ENCODE results near the gene SCAPER.
"Not testable (repeated sequence)": the region's sequence is repeated elsewhere in the genome, so short reads cannot be mapped to it uniquely, and the experiment has no call there.

The SCAPER gene

DNA sequence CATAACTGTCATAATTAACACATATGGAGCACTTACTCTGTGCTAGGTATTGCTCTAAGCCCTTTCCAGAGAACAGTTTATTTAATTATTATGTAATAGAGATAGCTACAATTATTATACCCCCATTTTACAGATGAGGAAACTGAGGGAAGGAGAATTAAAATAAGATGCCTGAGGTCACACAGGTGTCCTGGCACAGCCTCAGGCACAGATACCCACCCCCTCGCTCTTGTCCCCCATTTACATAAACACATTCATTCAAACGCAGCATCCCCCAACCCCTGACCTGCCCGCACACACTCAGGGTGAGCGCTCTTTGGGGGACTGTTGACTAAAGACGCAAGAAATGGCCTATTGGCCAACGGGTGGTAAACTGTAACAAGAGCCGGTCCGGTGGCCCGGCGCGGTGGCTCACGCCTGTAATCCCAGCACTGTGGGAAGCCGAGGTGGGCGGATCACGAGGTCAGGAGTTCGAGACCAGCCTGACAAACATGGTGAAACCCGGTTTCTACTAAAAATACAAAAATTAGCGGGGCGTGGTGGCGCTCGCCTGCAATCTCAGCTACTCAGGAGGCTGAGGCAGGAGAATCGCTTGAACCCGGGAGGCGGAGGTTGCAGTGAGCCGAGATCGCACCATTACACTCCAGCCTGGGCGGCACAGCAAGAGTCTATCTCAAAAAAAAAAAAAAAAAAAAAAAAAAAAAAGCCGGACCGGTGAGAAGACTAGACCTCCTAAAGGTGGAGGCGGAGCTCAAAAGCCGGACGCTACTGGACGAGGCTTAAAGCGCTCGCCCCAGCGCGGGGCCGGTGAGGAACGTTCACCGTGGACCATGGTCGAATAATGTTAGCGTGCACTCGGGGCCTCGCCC is 570.5 kb downstream of the SCAPER start:
- no peak for DNase-seq

DNA sequence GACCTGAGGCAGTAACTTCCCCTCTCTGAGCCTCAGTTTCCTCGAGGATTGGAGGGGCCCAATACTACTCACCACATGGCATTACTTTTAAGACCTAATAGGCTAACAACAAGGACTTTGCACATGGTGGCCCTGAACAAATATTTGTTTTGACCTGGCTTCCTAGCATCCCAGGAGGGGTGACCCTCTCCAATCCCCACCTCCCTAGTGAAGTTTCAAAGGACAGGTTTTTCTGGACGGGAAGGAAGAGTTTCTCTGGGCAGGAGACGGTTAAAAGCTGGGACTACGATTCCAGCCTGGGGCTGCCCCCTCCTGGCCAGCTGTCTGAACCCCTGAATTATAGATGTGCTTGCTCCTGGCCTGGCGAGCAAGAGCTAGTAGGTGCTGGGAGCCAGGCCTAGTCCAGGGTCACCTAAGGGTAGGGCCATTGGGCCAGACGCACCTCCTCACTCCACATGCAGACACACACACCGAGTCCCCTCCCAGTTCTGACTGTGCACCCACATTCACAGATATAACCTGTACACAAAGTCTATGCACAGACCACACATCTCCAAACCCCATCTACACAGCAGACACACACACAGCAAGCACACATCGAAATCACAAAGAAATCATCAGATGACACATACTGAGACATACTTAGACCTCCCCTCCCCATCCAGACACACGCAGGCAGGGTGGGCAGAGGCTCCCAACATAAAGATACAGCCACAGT is 571.3 kb downstream of the SCAPER start:
- DNase-seq, result no peak

DNA sequence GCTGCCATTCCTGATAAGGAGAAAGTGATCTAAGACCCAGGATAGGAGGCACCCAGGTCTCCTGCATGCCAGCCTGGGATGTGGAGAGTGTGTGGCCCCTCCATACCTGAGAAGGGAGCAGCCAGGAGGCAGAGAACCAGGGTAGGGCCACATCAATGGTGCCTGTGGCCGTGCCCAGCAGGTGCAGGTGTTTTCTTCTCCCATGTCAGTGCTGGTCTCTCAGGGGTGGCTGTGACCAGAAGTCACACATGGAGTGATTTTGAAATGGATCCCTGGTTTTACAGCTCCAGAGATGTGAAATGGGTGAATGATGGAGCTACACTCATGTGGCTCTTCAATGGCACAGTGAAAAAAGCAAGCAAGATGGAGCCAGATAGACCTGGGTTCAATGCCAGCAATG is 571.8 kb downstream of the SCAPER start:
- DNase-seq, result no peak

DNA sequence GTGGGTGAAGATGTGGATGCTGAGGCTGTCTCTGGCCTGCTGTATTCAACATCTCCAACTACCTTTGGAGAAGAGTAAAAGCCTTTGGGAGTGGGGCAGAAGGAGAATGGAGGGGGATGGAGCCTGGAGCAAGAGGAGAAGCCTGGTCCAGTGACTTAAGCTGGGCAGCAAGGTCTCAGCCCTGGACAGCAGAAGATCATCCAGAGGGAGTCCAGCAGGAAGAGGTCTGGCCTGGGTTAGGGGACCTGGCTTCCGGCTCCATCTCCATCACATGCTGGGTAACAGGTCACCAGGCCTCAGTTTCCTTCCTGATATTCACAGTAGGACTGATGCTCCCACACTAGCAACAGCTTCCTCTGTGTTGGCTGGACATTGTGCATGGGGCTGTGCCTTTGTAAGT is 572.3 kb downstream of the SCAPER start:
- DNase-seq, result no peak

DNA sequence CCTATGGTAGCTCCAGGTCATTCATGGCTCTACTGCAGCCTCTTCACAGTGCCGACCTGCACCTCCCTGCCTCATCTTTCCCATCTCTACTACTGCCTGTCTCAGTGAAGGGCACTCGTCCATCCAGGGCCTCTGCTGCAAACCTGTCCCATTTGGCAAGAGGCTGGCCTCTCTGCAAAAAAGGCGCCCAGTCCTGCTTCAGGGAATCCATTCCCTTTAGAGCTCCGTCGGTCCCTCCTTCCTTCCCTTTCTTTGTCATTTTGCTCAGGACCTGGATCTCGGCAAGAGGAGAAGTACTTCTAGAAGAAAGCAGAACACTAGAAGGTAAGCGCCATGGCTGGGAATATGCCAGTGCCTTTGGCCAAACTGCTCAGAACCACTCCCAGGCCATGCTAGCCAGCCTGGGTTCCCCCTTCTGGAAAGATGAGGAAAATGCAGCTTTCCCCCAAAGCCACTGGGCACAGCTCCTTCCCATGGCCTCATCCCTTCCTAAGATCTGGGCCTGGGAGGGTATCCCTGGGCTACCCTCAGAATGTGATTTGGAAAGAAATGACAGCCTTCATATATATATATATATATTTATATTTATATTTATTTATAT is 575.0 kb downstream of the SCAPER start:
- DNase-seq, result no peak

DNA sequence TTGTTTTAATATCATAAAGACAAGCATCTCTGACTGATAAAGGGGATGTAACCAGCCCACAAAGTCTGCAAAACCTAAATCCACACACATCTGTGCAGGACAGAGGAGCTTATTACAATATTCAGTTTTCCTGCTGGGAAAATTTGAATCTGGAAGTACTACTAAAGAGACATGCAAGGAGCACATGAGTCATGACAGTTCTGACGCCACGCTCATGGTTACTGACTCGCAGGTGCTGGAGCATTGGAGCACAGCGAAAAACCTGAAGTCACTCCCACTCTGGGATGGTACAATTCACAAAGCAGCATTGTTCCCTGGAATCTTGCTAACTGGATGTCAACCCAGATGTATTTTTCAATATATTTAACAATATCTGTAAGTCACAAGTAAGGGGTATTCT is 576.2 kb downstream of the SCAPER start:
- DNase-seq, result no peak

DNA sequence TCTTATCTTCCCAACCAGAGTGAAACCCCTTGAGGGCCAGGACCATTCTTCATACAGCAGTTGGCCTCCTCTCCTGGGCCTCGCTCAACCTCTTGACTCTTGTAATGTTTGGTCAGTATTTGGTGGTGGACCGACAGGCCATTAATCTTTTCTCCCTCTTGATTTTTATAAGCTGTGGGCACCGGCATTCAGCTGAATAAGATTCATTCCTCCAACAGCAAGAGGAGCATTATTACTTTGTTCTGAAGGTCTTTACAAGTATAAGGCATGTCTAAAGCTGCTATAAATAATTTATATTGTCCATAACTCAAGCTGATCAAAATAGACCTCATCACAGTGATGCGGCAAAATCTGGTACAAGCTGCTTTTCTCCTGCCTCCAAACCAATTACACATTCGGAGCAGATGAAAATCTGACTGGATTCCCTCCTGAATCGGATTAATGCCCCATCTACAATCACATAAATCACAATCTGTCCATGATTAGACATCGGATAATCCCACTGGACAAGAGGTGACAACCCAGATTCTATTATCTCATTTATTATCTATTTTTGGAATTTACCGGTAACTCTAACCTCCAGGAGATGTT is 576.9 kb downstream of the SCAPER start:
- no peak for DNase-seq

DNA sequence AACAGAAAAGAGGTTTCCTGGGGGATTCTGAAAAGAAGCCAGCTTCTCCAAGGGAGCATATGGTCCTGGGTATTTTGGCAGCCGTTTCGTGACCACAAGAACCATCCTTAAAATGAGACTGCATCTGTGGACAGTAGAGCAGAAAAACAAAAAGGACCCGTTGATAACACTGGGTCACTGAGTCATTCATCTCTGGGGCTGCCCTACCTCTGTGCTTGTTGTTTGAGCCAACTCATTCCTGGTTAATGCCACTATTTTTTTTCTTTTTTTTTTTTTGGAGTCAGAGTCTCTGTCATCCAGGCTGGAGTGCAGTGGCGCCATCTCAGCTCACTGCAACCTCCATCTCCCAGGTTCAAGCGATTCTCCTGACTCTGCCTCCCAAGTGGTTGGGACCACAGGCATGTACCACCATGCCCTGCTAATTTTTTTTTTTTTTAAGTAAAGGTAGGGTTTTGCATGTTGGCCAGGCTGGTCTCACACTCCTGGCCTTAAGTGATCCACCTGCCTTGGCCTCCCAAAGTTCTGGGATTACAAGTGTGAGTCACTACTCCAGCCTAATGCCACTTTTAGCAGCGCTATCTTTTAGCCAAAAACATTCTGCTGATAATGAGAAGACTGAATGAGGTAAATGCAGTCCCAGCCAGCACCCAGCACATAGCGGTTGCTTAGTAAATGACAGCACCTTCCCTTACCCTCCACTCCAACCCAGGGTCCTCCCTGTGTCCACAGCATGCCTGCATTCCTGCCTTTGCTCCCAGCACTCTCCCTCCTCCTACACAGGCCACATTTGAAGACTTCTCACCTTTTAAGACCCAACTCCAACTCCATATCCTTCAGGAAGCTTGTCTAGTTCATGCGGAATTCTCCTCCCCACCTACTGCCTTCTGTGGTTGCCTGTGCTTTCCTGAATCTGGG is 577.7 kb downstream of the SCAPER start:
- DNase-seq, result no peak

DNA sequence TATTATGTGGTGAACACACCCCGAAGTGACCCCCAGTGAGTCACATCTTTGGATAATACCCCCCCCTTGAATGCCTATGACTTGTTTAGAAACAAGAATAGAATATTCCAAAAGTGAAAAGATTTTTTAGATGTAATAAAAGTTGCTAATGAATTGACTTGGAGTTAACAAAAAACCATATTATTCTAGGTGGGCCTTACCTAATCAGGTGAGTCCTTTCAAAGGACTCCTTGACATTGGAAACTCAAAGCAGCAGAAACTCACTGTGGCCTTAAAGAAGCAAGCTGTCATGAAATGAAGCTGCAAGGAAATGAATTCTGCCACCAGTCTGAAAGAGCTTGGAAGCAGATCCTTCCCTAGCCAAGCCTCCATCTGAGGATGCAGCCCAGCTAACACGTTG is 579.4 kb downstream of the SCAPER start:
- no peak for DNase-seq

DNA sequence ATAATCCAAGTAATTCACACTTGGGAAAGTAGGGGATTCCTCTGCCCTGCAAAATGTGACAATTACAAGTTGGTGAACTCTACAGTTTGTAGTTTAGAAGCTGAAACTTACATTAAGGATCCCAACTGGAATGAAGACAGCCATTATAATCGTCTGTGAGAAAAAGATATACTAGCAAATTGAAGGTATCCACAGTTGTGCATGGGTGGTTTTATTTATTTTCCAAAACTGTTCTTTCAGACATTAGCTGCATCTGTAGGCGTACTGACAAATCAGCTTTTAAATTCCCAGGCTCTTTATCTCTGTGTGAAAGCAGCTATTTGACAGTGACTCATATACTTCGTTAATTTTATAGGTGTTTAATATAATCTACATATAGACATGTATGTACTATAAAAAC is 581.1 kb downstream of the SCAPER start:
- DNase-seq, result no peak

DNA sequence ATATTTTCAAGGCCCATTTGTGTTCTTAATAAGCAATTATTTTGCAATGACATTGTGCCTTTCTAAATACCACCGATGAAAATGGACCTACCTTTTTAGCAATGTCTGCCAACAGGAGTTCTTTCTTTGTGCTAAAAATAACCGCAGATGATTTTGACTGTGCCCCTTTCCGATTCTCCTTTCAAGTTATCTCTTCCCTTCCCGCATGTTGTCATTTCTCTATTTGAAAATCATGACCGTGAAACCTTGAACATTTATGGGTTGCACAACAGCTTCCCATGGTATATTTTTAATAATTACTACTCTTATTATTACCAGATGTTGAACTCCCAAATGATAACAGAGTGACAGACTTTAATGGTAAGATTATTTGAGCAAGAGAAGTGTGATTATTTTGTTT is 583.5 kb downstream of the SCAPER start:
- DNase-seq, result no peak

DNA sequence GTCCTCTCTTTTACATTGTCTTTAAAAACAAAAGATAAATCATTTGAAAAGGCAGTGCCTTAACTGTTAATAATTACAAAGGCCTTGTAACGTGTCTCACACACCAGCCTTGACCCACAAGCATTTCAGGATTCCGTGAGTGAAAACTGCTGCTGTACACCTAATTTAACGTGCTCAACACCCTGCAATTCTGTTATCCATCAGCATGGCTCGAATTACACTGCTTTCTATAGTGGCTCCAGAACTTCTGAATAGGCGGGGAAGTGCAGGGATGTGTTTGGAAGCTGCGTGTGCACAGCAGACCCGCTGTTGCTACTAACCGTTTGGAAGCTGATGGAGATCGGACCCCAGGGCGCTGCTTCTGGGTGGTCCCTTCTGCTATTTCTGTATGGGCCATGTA is 584.0 kb downstream of the SCAPER start:
- DNase-seq, result no peak

DNA sequence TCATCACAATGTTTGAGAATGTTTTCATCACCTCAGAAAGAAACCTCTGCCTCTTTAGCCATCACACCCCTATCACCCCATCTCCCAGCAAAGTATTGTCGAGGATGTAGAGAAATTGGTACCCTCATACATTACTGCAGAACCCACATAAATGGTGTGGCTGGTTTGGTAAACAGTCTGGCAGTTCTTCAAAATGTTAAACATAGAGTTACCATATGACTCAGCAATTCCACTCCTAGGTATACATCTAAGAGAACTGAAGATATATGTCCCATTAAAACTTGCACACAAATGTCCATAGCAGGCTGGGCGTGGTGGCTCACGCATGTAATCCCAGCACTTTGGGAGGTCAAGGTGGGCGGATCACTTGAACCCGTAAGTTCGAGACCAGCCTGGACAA is 585.1 kb downstream of the SCAPER start:
- no peak for DNase-seq

DNA sequence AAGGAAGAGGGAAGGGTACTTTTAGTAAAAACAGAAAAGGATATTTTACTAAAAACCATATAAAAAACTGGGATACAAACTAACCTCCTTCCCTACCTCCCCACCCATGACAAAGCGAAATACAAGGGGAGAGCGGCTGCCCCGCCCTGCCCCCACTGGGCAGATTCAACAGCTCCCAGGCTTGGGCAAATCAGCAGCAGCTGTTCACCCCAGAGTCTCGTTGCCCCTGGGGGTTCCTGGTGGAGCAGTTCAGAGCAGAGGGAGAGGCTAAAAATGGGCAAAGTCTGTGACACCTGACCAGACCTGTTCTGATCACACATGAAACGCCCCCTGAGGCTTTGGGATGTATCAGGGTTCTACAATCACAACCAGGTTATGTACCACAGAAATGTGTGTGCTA is 591.4 kb downstream of the SCAPER start:
- no peak for DNase-seq

DNA sequence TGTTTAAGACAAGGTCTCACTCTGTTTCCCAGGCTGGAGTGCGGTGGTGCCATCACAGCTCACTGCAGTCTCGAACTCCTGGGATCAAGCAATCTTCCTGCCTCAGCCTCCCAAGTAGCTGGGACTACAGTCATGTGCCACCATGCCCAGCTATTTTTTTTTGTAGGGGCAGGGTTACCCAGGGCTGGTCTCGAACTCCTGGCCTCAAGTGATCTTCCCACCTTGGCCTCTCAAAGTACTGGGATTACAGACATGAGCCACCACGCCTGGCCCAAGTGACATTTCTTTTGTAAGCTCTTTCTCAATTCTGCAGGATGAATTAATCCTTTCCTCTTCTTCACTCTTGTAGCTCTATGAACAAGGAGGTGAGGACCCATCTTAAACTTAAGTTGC is 592.0 kb downstream of the SCAPER start:
- not testable (repeated sequence) for DNase-seq

DNA sequence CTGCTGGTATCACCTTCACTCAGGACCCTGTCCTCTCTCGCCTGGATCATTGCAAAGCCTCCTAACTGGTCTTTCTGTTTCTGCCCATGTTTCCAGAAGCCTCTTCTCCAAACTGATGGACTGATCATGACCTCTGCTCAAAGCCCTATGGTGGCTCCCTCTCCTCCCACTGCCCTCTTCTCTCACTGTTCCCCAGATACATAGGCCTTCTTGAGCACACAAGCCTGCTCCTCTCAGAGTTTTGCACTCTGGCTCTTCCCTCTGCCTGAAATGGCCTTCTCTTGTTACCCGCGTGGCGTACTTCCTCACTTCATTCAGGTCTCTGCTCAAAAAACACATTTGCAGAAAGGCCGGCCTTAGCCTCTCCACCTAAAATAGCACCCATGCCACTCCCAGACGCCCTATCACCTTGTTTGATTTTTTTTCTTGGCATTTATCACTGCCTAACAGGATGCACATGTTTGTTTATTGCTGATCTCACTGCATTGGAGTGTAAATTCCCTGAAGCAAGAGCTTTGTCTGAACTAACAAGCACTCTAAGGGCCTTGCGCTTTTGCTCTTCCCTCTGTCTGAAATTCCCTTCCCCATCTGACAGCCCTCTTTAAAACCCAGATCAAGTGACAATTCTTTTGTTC is 592.5 kb downstream of the SCAPER start:
- no peak for DNase-seq

DNA sequence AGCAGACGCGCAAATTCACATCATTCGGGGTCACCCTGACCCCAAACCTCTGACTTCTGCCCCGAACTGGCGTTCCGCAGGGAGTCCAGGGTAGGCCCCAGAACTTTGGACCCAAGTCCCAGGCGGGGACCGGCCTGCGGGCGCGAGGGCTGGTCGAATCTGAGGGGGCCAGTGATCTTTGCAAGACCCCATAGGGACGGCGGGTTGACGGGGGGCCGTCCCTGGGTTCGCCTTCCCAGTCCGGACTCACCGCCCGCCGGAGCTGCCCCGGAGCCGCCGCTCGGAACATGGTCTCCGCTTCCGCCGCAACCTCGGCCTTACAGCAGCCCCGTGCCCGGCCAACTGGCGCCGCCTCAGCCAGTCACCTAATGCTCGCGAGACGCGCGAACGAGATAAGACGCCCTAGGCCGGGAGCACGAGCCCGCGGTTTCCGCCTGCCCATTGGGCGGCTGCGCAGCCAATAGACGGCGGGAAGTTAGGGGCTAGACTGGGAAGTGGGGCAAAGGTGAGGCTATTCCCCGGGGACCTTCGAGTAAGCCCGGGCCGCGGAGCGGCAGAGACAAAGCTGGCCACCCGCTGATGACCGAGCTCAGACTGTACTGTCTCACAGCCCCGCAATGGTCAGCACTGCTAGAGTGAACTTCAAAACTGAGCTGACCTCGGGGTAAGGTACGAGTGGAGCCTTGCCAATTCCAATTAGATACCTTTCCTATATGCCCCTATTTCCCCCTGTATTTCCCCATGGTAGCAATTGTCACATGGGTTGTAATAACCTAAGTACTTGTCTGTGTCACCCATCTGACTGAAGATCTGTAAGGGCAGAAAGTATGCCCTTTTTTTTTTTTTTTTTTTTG is 593.8 kb downstream of the SCAPER start, which contains the start of gene ETFA:
ETFA (minus strand) TSS at position 370 of the 854 bp plus-strand sequence; CDS start at position 289, 81 bp downstream.
- peak; percentile 83 for DNase-seq

DNA sequence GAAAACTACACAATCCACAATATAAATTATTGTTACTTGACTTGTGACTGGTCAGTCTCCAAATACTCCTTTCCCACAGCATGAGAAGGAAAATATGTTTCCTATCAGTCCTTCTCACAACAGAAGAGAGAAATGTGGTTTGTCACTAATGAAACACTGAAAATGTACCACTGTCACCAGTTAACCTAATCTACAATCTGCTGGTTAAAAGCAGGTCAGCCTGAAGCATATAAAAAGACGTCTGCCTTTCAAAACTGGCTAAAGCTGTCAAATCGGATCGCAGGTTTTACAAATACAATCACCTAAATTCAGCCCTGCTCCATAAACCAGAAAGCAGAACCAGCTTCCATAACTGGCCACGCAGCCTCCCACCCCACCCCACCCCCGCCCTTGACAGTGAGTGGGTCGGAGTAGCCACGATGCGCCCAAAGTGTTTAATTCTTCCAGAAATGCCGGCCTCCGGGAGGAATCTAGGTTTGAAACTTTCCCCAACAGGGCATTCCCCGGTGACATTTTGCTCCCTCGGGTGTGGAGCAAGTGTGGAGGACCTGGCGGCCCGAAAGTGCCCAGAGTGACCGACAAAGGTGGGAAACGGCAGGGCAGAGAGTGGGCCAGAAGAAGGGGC is 594.6 kb downstream of the SCAPER start:
- no peak for DNase-seq

DNA sequence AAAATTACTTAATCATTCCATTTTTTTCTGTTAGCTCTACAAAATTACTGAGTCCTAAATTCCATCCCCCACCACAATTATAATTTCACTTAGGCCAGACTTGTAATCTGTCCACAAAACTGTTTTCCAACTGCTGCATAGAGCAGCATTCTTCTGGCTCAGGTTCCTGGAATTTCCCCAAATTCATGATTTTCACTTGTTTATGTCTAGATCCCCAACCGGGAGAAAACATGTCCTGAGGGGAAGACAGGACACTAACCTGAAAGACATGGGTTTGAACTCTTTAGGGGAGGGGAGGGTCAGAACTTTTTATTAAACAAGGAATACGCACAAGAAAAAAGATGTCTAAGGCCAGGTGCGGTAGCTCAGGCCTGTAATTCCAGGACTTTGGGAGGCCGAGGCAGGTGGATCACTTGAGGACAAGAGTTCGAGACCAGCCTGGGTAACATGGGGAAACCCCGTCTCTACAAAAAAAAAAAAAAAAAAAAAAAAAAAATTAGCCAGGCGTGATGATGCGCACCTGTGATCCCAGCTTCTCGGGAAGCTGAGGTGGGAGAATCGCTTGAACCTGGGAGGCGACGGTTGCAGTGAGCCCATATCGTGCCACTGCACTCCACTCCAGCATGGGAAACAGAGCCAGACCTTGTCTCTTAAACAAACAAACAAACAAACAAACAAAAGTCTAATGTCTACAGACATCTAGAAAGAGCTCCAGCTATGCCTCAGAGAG is 595.4 kb downstream of the SCAPER start:
- no peak for DNase-seq

DNA sequence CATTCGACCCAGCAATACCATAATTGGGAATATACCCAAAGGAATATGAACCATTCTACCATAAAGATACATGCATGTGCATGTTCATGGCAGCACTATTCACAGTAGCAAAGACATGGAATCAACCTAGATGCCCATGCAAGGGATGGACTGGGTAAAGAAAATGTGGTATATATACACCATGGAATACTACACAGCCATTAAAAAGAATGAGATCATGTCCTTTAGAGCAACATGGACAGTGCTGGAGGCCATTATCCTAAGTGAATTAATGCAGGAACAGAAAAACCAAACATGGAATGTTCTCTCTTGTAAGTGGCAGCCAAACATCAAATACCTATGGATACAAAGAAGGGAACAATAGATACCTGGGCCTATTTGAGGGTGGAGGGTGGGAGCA is 601.2 kb downstream of the SCAPER start:
- DNase-seq, result no peak
